ENCODE results near the gene ADD3. TPM values are rescaled to one million over a fixed set of nuclear protein-coding genes. Genes with fewer than 3 reads are reported as not detected.

ADD3 gene
- total RNA-seq, 1 donor from 2014 or later = 95.3 TPM

DNA sequence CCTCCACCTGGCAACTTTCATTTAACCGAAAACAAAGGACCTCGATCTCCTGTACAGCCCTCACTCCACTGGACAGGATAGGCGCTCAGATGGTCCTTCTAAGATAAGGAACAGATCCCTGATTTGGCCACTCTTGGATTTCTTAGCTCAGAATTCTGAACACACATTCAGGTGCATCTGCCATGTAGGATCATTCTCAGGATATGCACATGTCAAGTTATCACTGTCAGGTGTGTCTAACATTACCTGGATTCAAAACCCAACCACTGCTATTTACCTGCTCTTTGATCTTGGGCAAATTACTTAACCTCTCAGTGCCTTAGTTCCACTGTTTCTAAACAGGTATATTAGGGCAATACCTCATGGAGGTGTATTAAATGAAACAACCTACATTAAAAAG is 12.2 kb upstream of the ADD3 start:
- intact Hi-C loops (cut with micrococcal nuclease) = no loop called here
- no peaks in the 10 kb centered on the region for H3K27me3 Mint-ChIP-seq
- ChIA-PET CTCF (no interaction called here), POLR2A (no interaction called here)
- no peak overlapping the region for H3K27ac Mint-ChIP-seq
- H3K36me3 Mint-ChIP-seq (ENCODE audit: low read depth) = no peaks in the 10 kb centered on the region
- H3K4me3 Mint-ChIP-seq = no peak overlapping the region
- H3K4me1 Mint-ChIP-seq = peaks cover 47% of the 10 kb centered on the region
- TF ChIP-seq CTCF (IDR thresholded peaks at IDR 0.05) = no peak
- H3K9me3 Mint-ChIP-seq = no peaks in the 10 kb centered on the region
- DNase-seq (no peak), ATAC-seq (ENCODE audit: low read depth) (no peak)

- Mint-ChIP-seq H3K27ac (peak overlapping the region; percentile 63), H3K4me3 (peak overlapping the region; percentile 59), H3K9me3 (no peaks in the 10 kb centered on the region), H3K4me1 (peaks cover 47% of the 10 kb centered on the region), H3K36me3 (ENCODE audit: low read depth) (no peaks in the 10 kb centered on the region), H3K27me3 (no peaks in the 10 kb centered on the region)
- CTCF ChIA-PET = interaction anchor here (1.2 kb wide), 1 partner anchor 11 kb away, joined by 5 read pairs; the partner anchor contains the start of gene ADD3
- POLR2A ChIA-PET = interaction anchor here (1.2 to 1.3 kb wide), 2 partner anchors 12 to 14 kb away, joined by 5 to 16 read pairs; partner anchors contain the start of gene ADD3
- ATAC-seq (ENCODE audit: low read depth) (peak; percentile 72), DNase-seq (no peak)
- TF ChIP-seq CTCF (IDR thresholded peaks at IDR 0.05) = no peak
- intact Hi-C loops (cut with micrococcal nuclease) = loop anchor here (1.0 to 2.0 kb wide), 2 partner anchors 11 to 17 kb away; partner anchors contain the start of gene ADD3
Measured at GRCh38 chr10:109996225-109996624, 11.6 kb upstream of the ADD3 start.

DNA sequence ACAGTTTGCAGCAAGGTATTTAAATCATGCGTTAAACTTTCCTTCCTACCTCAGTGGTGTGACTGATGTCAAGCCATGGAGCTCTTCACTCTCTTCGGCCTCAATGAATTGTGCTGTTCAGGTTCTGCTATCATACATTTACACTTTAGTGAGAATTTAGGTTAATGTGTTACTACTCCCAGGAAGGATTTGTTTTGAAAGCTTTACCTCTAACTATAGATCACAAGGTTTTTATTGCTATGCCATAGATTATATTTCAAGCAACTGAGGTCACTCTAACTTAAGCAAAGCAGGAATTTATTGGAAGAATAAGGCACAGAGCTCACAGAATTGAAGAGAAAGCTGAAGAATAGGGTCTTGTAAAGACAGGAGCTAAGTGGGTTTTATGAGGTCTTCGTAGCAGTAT is 11.0 kb upstream of the ADD3 start:
- ChIA-PET POLR2A (interaction anchor here (0.6 to 1.3 kb wide), 3 partner anchors 11 to 88 kb away, joined by 3 to 16 read pairs (median 5); partner anchors contain the start of gene ADD3), CTCF (interaction anchor here (0.6 to 1.2 kb wide), 3 partner anchors 11 to 227 kb away, joined by 3 to 5 read pairs (median 4); partner anchors contain the start of gene ADD3)
- ATAC-seq (ENCODE audit: low read depth) (peak; percentile 56), DNase-seq (no peak)
- no peak for TF ChIP-seq CTCF (IDR thresholded peaks at IDR 0.05)
- peaks cover 47% of the 10 kb centered on the region for H3K4me1 Mint-ChIP-seq
- peak overlapping the region; percentile 59 for H3K4me3 Mint-ChIP-seq
- intact Hi-C loops (cut with micrococcal nuclease) = loop anchor here (1.0 to 2.0 kb wide), 2 partner anchors 11 to 18 kb away; partner anchors contain the start of gene ADD3
- no peaks in the 10 kb centered on the region for H3K27me3 Mint-ChIP-seq
- no peaks in the 10 kb centered on the region for H3K36me3 Mint-ChIP-seq (ENCODE audit: low read depth)
- H3K9me3 Mint-ChIP-seq = no peaks in the 10 kb centered on the region
- peak overlapping the region; percentile 63 for H3K27ac Mint-ChIP-seq

DNA sequence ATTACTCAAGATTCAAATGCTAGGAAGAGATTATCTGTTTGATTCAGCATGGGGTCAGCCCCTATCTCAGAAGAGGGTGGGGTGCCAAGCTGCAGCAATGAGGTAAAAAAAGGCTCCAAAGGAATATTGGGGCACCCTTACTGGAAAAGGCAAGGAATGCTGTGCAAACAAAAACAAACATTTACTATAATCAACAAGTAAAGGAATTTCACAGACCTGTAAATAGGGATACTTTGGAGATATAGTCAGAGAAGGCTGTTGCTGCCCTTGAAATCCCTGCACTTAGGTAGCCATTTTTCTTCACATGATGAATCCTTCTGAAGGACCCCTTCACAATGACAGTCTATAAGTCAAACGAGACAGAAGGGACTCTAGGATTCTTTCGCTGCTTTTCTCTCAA is 10.6 kb upstream of the ADD3 start:
- Mint-ChIP-seq H3K36me3 (ENCODE audit: low read depth) (no peaks in the 10 kb centered on the region), H3K4me1 (peaks cover 47% of the 10 kb centered on the region), H3K27ac (peak overlapping the region; percentile 63), H3K4me3 (no peak overlapping the region), H3K9me3 (no peaks in the 10 kb centered on the region), H3K27me3 (no peaks in the 10 kb centered on the region)
- intact Hi-C loops (cut with micrococcal nuclease) = loop anchor here (2.0 kb wide), 1 partner anchor 18 kb away; no protein-coding TSS in a partner anchor
- no peak for TF ChIP-seq CTCF (IDR thresholded peaks at IDR 0.05)
- DNase-seq (no peak), ATAC-seq (ENCODE audit: low read depth) (no peak)
- POLR2A ChIA-PET = interaction anchor here (0.6 to 1.3 kb wide), 3 partner anchors 11 to 88 kb away, joined by 3 to 16 read pairs (median 5); partner anchors contain the start of gene ADD3
- CTCF ChIA-PET = interaction anchor here (0.6 to 1.2 kb wide), 3 partner anchors 10 to 227 kb away, joined by 3 to 5 read pairs (median 4); partner anchors contain the start of gene ADD3

DNA sequence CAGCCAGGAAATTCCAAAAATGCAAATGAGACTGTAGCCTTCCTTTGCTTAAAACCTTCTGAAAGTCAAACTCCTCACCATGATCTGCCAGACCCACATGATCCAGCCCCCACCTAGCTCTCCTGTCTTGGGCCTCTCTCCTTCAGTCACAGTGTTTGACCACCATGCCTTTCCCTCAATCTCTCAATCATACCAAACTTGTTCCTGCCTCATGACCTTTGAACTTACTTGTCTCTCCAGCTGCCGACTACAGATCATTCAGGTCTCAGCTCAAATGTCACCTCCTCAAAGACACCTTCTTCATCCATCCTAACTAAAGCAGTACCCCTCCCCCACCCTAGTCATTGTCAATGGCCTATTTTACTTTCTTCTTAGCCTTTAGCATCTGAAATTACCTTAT is 9.3 kb upstream of the ADD3 start:
- POLR2A ChIA-PET = interaction anchor here (0.9 to 1.9 kb wide), 3 partner anchors 9 to 20 kb away, joined by 3 to 12 read pairs (median 4); partner anchors contain the start of gene ADD3
- ATAC-seq (ENCODE audit: low read depth) = no peak
- DNase-seq = no peak
- TF ChIP-seq CTCF (IDR thresholded peaks at IDR 0.05) = no peak
- Mint-ChIP-seq H3K27me3 (no peaks in the 10 kb centered on the region), H3K4me1 (peaks cover 51% of the 10 kb centered on the region), H3K27ac (no peak overlapping the region), H3K4me3 (no peak overlapping the region), H3K36me3 (ENCODE audit: low read depth) (no peaks in the 10 kb centered on the region), H3K9me3 (no peaks in the 10 kb centered on the region)
- CTCF ChIA-PET = interaction anchor here (0.9 kb wide), 1 partner anchor 20 kb away, joined by 3 read pairs; no protein-coding TSS in a partner anchor
- intact Hi-C loops (cut with micrococcal nuclease) = no loop called here

Measured in activated B cell treated with CpG ODN at 0.5 μM for 24 hours (primary cell).